ENCODE data around the gene ELMOD2. TPM values are rescaled to one million over a fixed set of nuclear protein-coding genes. Genes with fewer than 3 reads are reported as not detected.

ELMOD2 gene
- total RNA-seq, 1 experiment from 2014 or later = 27.4 TPM

DNA sequence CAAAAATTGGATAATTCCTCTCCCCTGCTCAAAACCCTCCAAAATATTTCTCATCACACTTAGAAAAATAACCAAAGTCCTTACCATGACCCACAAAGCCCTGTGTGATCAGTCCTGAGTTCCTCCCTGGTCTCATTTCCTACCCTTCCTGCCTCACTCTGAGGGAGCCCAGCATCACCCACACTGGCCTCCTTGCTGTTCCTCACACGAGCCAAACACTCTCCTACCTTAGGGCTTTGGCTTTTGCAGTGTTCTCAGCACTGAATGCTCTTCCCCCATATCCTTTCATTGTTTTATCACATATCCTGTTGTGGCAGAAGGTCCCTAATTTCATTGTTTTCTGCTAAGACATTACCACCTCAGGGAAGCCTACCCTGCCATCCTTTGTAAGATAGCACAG, 38.0 kb upstream of the ELMOD2 start (continued):
- TF ChIP-seq, protein P1, sequence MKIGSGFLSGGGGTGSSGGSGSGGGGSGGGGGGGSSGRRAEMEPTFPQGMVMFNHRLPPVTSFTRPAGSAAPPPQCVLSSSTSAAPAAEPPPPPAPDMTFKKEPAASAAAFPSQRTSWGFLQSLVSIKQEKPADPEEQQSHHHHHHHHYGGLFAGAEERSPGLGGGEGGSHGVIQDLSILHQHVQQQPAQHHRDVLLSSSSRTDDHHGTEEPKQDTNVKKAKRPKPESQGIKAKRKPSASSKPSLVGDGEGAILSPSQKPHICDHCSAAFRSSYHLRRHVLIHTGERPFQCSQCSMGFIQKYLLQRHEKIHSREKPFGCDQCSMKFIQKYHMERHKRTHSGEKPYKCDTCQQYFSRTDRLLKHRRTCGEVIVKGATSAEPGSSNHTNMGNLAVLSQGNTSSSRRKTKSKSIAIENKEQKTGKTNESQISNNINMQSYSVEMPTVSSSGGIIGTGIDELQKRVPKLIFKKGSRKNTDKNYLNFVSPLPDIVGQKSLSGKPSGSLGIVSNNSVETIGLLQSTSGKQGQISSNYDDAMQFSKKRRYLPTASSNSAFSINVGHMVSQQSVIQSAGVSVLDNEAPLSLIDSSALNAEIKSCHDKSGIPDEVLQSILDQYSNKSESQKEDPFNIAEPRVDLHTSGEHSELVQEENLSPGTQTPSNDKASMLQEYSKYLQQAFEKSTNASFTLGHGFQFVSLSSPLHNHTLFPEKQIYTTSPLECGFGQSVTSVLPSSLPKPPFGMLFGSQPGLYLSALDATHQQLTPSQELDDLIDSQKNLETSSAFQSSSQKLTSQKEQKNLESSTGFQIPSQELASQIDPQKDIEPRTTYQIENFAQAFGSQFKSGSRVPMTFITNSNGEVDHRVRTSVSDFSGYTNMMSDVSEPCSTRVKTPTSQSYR (CRISPR knock-in tag; IDR thresholded peaks at IDR 0.05) = no peak
- no peak for TF ChIP-seq OVOL2 (CRISPR knock-in tag; IDR thresholded peaks at IDR 0.05; ENCODE audit: borderline replicate concordance)
- TF ChIP-seq, protein P2, sequence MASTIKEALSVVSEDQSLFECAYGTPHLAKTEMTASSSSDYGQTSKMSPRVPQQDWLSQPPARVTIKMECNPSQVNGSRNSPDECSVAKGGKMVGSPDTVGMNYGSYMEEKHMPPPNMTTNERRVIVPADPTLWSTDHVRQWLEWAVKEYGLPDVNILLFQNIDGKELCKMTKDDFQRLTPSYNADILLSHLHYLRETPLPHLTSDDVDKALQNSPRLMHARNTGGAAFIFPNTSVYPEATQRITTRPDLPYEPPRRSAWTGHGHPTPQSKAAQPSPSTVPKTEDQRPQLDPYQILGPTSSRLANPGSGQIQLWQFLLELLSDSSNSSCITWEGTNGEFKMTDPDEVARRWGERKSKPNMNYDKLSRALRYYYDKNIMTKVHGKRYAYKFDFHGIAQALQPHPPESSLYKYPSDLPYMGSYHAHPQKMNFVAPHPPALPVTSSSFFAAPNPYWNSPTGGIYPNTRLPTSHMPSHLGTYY (CRISPR knock-in tag; IDR thresholded peaks at IDR 0.05) = no peak
- TF ChIP-seq ZSCAN18 (CRISPR knock-in tag; IDR thresholded peaks at IDR 0.05) = no peak

GRCh38 chr4:140497405-140497746, 26.6 kb upstream of the ELMOD2 start:
- CTCF ChIA-PET = interaction anchor here (1.9 to 2.5 kb wide), 2 partner anchors 27 to 167 kb away, joined by 6 to 8 read pairs; partner anchors contain the start of gene ELMOD2
- H3K36me3 Mint-ChIP-seq = no peaks in the 10 kb centered on the region
- H3K27ac Mint-ChIP-seq = no peak overlapping the region
- TF ChIP-seq ZNF263 (CRISPR knock-in tag; IDR thresholded peaks at IDR 0.05; ENCODE audit: low read depth) (no peak), GTF2I (CRISPR knock-in tag; conservative IDR thresholded peaks at IDR 0.05) (no peak), ATF6 (CRISPR knock-in tag; IDR thresholded peaks at IDR 0.05) (no peak), ZNF317 (CRISPR knock-in tag; IDR thresholded peaks at IDR 0.05; ENCODE audit: borderline replicate concordance, low read depth) (no peak), AFF4 (CRISPR knock-in tag; IDR thresholded peaks at IDR 0.05; ENCODE audit: borderline replicate concordance) (no peak), ZNF671 (CRISPR knock-in tag; IDR thresholded peaks at IDR 0.05) (no peak), NFE2L1 (CRISPR knock-in tag; IDR thresholded peaks at IDR 0.05) (no peak), MYBL2 (CRISPR knock-in tag; IDR thresholded peaks at IDR 0.05) (no peak), MXD4 (CRISPR knock-in tag; IDR thresholded peaks at IDR 0.05; ENCODE audit: borderline replicate concordance) (no peak), TP53 (CRISPR knock-in tag; IDR thresholded peaks at IDR 0.05) (no peak)
- TF ChIP-seq, protein P3, sequence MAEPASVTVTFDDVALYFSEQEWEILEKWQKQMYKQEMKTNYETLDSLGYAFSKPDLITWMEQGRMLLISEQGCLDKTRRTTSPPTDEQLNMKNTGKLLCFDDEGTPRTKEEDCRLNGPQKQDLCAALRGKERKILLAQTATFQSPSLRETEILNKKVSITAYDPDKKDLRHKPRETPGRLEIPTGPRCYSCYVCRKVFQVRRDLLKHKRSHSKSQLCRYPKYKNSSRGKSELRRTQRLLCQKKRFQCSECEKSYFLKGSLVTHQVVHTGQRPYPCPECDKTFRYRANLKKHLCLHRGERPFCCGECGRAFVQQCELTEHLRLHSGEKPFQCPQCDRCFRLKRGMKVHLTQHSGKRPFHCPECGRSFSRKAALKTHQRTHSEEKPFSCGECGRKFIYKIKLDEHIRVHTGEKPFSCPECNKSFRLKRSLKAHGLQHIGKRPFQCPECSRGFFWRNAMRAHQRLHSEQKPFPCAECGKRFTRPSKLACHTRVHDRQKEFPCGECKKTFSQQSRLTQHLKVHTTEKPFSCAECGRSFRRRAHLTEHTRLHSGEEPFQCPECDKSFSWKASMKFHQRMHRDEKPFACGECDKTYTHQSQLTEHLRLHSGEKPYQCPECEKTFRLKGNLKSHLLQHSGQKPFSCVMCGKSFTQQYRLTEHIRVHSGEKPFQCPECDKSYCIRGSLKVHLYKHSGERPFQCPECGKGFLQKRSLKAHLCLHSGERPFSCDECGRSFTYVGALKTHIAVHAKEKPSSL (CRISPR knock-in tag; conservative IDR thresholded peaks at IDR 0.05) = no peak
- DNase-seq (ENCODE audit: low spot score) = peak; percentile 24
- H3K9me3 Mint-ChIP-seq = no peaks in the 10 kb centered on the region
- ATAC-seq = peak; percentile 46
- 0 out of 2 replicates have a peak, but pooled peaks cover 3% of the 10 kb centered on the region for H3K4me1 Mint-ChIP-seq
- POLR2A ChIA-PET = interaction anchor here (2.0 kb wide), 1 partner anchor 124 kb away, joined by 7 read pairs; the partner anchor contains the start of gene SCOC
- peak overlapping the region; percentile 79 for H3K4me3 Mint-ChIP-seq
- H3K27me3 Mint-ChIP-seq (ENCODE audit: low read depth) = peaks cover 61% of the 10 kb centered on the region
